HepG2 (cell line): Measurements from ENCODE around the gene FSD1. TPM values are rescaled to one million over a fixed set of nuclear protein-coding genes. Genes with fewer than 3 reads are reported as not detected.

ENCODE experiments used
- ATAC-seq: fragments of 200-7000 bp; cut with Tn5 transposase; 3 replicates; pipeline ENCODE4 v1.9.1; 2020; ENCODE audit warnings: mild to moderate bottlenecking, moderate library complexity
- BruUV-seq: library from RNA; stranded (reverse); fragments of 400-500 nt; replicated peaks from 2 replicates; lab custom pipeline; 2021; lab: Mats Ljungman, UMichigan
- CTCF ChIA-PET: fragments of 300-600 bp; formaldehyde crosslinking; extraction: SDS; loops from one replicate; lab custom pipeline; 2021; ENCODE audit warnings: low total read pairs, inconsistent platforms, low intra/inter-chr PET ratio; lab: Yijun Ruan, JAX
- POLR2A ChIA-PET: fragments of 350-600 bp; sonication (Branson Sonifier 250); formaldehyde crosslinking; loops from one replicate; lab custom pipeline; 2020; ENCODE audit warnings: antibody characterized with exemption, inconsistent platforms; lab: Yijun Ruan, JAX
- DNase-seq: peaks from one replicate; pipeline ENCODE4 v3.0.0-alpha.2; 2015; ENCODE audit warnings: low spot score
- FAIRE-seq: peaks from 3 replicates; lab custom pipeline; 2011; peaks lifted over from hg19 to GRCh38; lab: Jason Lieb, UNC
- H2AFZ ChIP-seq: one replicate; pipeline ENCODE4 v1.6.1; 2011; ENCODE audit warnings: low read length, inconsistent platforms
- H3K27ac ChIP-seq: fragments of 300-600 bp; 3 replicates; pipeline ENCODE4 v1.8.0; 2011; ENCODE audit warnings: mixed run types, mild to moderate bottlenecking, mixed read lengths, low read length, inconsistent platforms; ENCODE audit not compliant: insufficient read depth; ENCODE audit errors: extremely low read length
- H3K27me3 ChIP-seq, 2 experiments: fragments of 200-600 bp in 1 of 2; 2 replicates in 1 of 2; 3 replicates in 1 of 2; pipeline versions ENCODE4 v1.6.0 to v1.8.0; 2011; ENCODE audit warnings: low read length in 2 of 2, mild to moderate bottlenecking in 2 of 2, moderate library complexity in 2 of 2, inconsistent platforms in 1 of 2; ENCODE audit not compliant: insufficient read depth in 2 of 2, control insufficient read depth in 1 of 2
- H3K36me3 ChIP-seq, 2 experiments: fragments of 200-600 bp in 1 of 2; replicated peaks in 1 of 2; 2 replicates in 1 of 2; 3 replicates in 1 of 2; pipeline versions ENCODE4 v1.5.1 to v1.8.0; 2011; ENCODE audit warnings: low read length in 2 of 2, inconsistent platforms in 1 of 2; ENCODE audit not compliant: insufficient read depth in 2 of 2, control insufficient read depth in 1 of 2
- H3K4me1 ChIP-seq: 2 replicates; pipeline ENCODE4 v1.5.1; 2012; ENCODE audit warnings: low read length, inconsistent platforms; ENCODE audit not compliant: insufficient read depth
- H3K4me2 ChIP-seq: 2 replicates; pipeline ENCODE4 v1.6.0; 2011; ENCODE audit warnings: low read depth, low read length, inconsistent platforms
- H3K4me3 ChIP-seq, 3 experiments: fragments of 200-600 bp in 1 of 3; sonication (generic), shearing (Covaris generic) in 1 of 3; replicated peaks in 1 of 3; 2 replicates each; pipeline ENCODE4 v1.5.1; 2011 to 2016; ENCODE audit warnings: low read length in 3 of 3, inconsistent platforms in 2 of 3, low read depth in 2 of 3, mild to moderate bottlenecking in 2 of 3, control low read depth in 1 of 3, mixed read lengths in 1 of 3; ENCODE audit not compliant: insufficient read depth in 1 of 3
- H3K79me2 ChIP-seq: one replicate; pipeline ENCODE4 v1.6.1; 2011; ENCODE audit warnings: low read length, inconsistent platforms; ENCODE audit not compliant: insufficient read depth
- H3K9ac ChIP-seq: 2 replicates; pipeline ENCODE4 v1.6.0; 2011; ENCODE audit warnings: mild to moderate bottlenecking, low read depth, low read length, inconsistent platforms; ENCODE audit not compliant: insufficient read depth
- H3K9me3 ChIP-seq: 2 replicates; pipeline ENCODE4 v1.5.1; 2012; ENCODE audit warnings: mild to moderate bottlenecking, low read length
- H4K20me1 ChIP-seq: 2 replicates; pipeline ENCODE4 v1.6.0; 2011; ENCODE audit warnings: inconsistent platforms, mild to moderate bottlenecking, low read length, moderate library complexity; ENCODE audit not compliant: insufficient read depth
- AGO1 ChIP-seq: fragments of 200-400 bp; formaldehyde crosslinking; IDR thresholded peaks from 2 replicates; pipeline ENCODE4 v1.6.1; 2017; ENCODE audit warnings: mild to moderate bottlenecking, low read depth, low read length, moderate library complexity; ENCODE audit not compliant: poor library complexity, severe bottlenecking
- AGO2 ChIP-seq: fragments of 200-400 bp; formaldehyde crosslinking; optimal IDR thresholded peaks from 2 replicates; pipeline ENCODE3; 2017; ENCODE audit warnings: mild to moderate bottlenecking, low read depth, low read length, moderate library complexity
- BCL6 ChIP-seq: IDR thresholded peaks from 2 replicates; pipeline ENCODE4 v1.6.1; 2016; ENCODE audit warnings: missing genetic modification reagents, missing compliant biosample characterization
- CTCF ChIP-seq: sonication (generic); formaldehyde crosslinking; IDR thresholded peaks from 2 replicates; pipeline ENCODE4 v1.5.0; 2020; ENCODE audit warnings: mild to moderate bottlenecking, missing genetic modification reagents, moderate library complexity
- HNRNPL ChIP-seq: fragments of 200-400 bp; formaldehyde crosslinking; IDR thresholded peaks from 2 replicates; pipeline ENCODE4 v1.6.1; 2017; ENCODE audit warnings: mild to moderate bottlenecking, low read depth, low read length
- MAX ChIP-seq: IDR thresholded peaks from 2 replicates; pipeline ENCODE4 v1.6.1; 2012; ENCODE audit warnings: inconsistent platforms
- MNT ChIP-seq: fragments of 450-650 bp; IDR thresholded peaks from 2 replicates; pipeline ENCODE4 v1.6.1; 2016
- MYC ChIP-seq: sonication (generic); formaldehyde crosslinking; IDR thresholded peaks from 2 replicates; pipeline ENCODE4 v1.9.0; 2021; ENCODE audit warnings: missing genetic modification reagents, borderline replicate concordance
- POLR2G ChIP-seq: fragments of 200-400 bp; formaldehyde crosslinking; IDR thresholded peaks from 2 replicates; pipeline ENCODE4 v1.6.1; 2018; ENCODE audit warnings: mild to moderate bottlenecking, low read depth, low read length, moderate library complexity
- SALL1 ChIP-seq: sonication (generic); formaldehyde crosslinking; IDR thresholded peaks from 2 replicates; pipeline ENCODE4 v1.8.0; 2022; ENCODE audit warnings: mild to moderate bottlenecking, missing genetic modification reagents
- STAG1 ChIP-seq: sonication (generic); formaldehyde crosslinking; IDR thresholded peaks from 2 replicates; pipeline ENCODE4 v1.4.0; 2020; ENCODE audit warnings: missing genetic modification reagents
- ZBTB33 ChIP-seq: sonication (generic); formaldehyde crosslinking; IDR thresholded peaks from 2 replicates; pipeline ENCODE4 v1.4.0; 2020; ENCODE audit warnings: missing genetic modification reagents
- ZBTB38 ChIP-seq: sonication (generic); formaldehyde crosslinking; IDR thresholded peaks from 2 replicates; pipeline ENCODE4 v1.5.1; 2020; ENCODE audit warnings: mild to moderate bottlenecking, missing genetic modification reagents
- ZFYVE20 ChIP-seq: sonication (generic); formaldehyde crosslinking; IDR thresholded peaks from 2 replicates; pipeline ENCODE4 v1.8.0; 2023; ENCODE audit warnings: low read depth, mild to moderate bottlenecking, moderate library complexity, missing genetic modification reagents, borderline replicate concordance
- ZNF160 ChIP-seq: sonication (generic); formaldehyde crosslinking; IDR thresholded peaks from 2 replicates; pipeline ENCODE4 v1.8.0; 2022; ENCODE audit warnings: mild to moderate bottlenecking, inconsistent platforms, missing genetic modification reagents
- ZNF564 ChIP-seq: sonication (generic); formaldehyde crosslinking; IDR thresholded peaks from 2 replicates; pipeline ENCODE4 v1.8.1; 2023; ENCODE audit warnings: mild to moderate bottlenecking, missing genetic modification reagents
- ZNF841 ChIP-seq: sonication (generic); formaldehyde crosslinking; IDR thresholded peaks from 2 replicates; pipeline ENCODE4 v1.8.1; 2023; ENCODE audit warnings: missing genetic modification reagents, borderline replicate concordance
- ZSCAN21 ChIP-seq: sonication (generic); formaldehyde crosslinking; IDR thresholded peaks from 2 replicates; pipeline ENCODE4 v1.8.0; 2022; ENCODE audit warnings: mild to moderate bottlenecking, missing genetic modification reagents, moderate library complexity, borderline replicate concordance
- WGBS: methylation state at CpG from one replicate; pipeline ENCODE4 v1.1.6; 2017; ENCODE audit warnings: low lambda C conversion rate; 5-methylcytosine and 5-hydroxymethylcytosine counted together
- in situ Hi-C: cut with HindIII; loops from 2 replicates; pipeline ENCODE4 v1.10.0; 2017; ENCODE audit warnings: low pct_unique_long_range_greater_than_20kb; ENCODE audit not compliant: extremely low pct_ligation_motif_present
- intact Hi-C: fragments of 100-400 bp; cut with micrococcal nuclease; formaldehyde crosslinking; loops from one replicate; pipeline ENCODE4 v1.10.0; 2022; ENCODE audit not compliant: unreplicated experiment
- polyA plus RNA-seq, 8 experiments: library from polyadenylated mRNA; depleted of rRNA in 3 of 8; stranded (reverse) in 7 of 8; unstranded in 1 of 8; fragments of >200 nt; fragmentation: Illumina TruSeq in 4 of 8; extraction: Trizol in 4 of 8; gene quantifications; 2 replicates each; pipeline versions ENCODE4 v1.2.1 to v1.2.3, GENCODE V29; 2011 to 2016; ENCODE audit warnings: low read depth in 4 of 8, missing spikeins in 1 of 8, mixed read lengths in 1 of 8; ENCODE audit not compliant: insufficient read depth in 1 of 8
- total RNA-seq, 5 experiments: library from RNA; depleted of rRNA; stranded (reverse); fragments of >200 nt; fragmentation: Illumina TruSeq; extraction: Trizol; gene quantifications; 2 replicates each; pipeline ENCODE4 v1.2.3, GENCODE V29; 2016; ENCODE audit warnings: low read depth in 1 of 5

The FSD1 gene
- total and polyA plus RNA-seq, 2 of the 13 experiments (the other 11 are each of a cell fraction or from before 2014, with no cell fraction given) = 0.29 to 0.66 TPM

- Histone ChIP-seq H4K20me1 (no peaks in the 10 kb centered on the region), H3K27me3 (no peaks in the 10 kb centered on the region), H2AFZ (no peak overlapping the region), H3K4me1 (no peaks in the 10 kb centered on the region), H3K9me3 (no peaks in the 10 kb centered on the region), H3K36me3 (peaks cover 30 to 69% of the 10 kb centered on the region in 2 experiments; a peak in 4 of 5 replicates), H3K27ac (no peak overlapping the region), H3K4me2 (no peak overlapping the region), H3K9ac (no peak overlapping the region), H3K4me3 (no peak overlapping the region), H3K79me2 (peaks cover 2% of the 10 kb centered on the region)
- ChIA-PET POLR2A (interaction anchor here (1.4 to 2.7 kb wide), 3 partner anchors 12 to 31 kb away, joined by 5 to 11 read pairs (median 10); partner anchors contain the start of gene MPND), CTCF (interaction anchor here (0.7 kb wide), 1 partner anchor 37 kb away, joined by 3 read pairs; no protein-coding TSS in a partner anchor)
- no peak for FAIRE-seq
- no TSS peak for BruUV-seq
- intact Hi-C loops = no loop called here
- ATAC-seq = peak; percentile 9
- 93% methylated on average over 3 of the region's 22 CpGs for WGBS
- DNase-seq = no peak
- in situ Hi-C loops = no loop called here
- TF ChIP-seq MAX = peak; percentile 20; the same call in 1 of the 2 replicates
- peak; percentile 62; the same call in 1 of the 2 replicates for TF ChIP-seq ZBTB33 (CRISPR knock-in tag)
- TF ChIP-seq STAG1 (CRISPR knock-in tag) = peak; percentile 44
- peak; percentile 6; the same call in 1 of the 2 replicates for TF ChIP-seq POLR2G
- TF ChIP-seq SALL1 (CRISPR knock-in tag) = 0 out of 2 replicates have a peak, but pooled peaks have one; percentile 5
- TF ChIP-seq AGO2 = peak; percentile 70
- TF ChIP-seq ZNF841 (CRISPR knock-in tag) = 0 out of 2 replicates have a peak, but pooled peaks have one; percentile 12
- TF ChIP-seq ZNF564 (CRISPR knock-in tag) = no peak
- TF ChIP-seq ZSCAN21 (CRISPR knock-in tag) = 0 out of 2 replicates have a peak, but pooled peaks have one; percentile 27
- TF ChIP-seq AGO1 = peak; percentile 76
- peak; percentile 42; the same call in 1 of the 2 replicates for TF ChIP-seq ZBTB38 (CRISPR knock-in tag)
- peak; percentile 76 for TF ChIP-seq MNT
- no peak for TF ChIP-seq ZNF160 (CRISPR knock-in tag)
- TF ChIP-seq MYC (CRISPR knock-in tag) = peak; percentile 35; the same call in 1 of the 2 replicates
- 0 out of 2 replicates have a peak, but pooled peaks have one; percentile 66 for TF ChIP-seq HNRNPL
- no peak for TF ChIP-seq BCL6 (CRISPR knock-in tag)
- no peak for TF ChIP-seq ZFYVE20 (CRISPR knock-in tag)
- TF ChIP-seq CTCF (CRISPR knock-in tag) = peak; percentile 56
Measured at GRCh38 chr19:4362831-4363545, 58.6 kb downstream of the FSD1 start.
